Measurements from ENCODE around the gene MRPS11. TPM values are rescaled to one million over a fixed set of nuclear protein-coding genes. Genes with fewer than 3 reads are reported as not detected.

MRPS11 gene
- total and polyA plus RNA-seq, 2 experiments from 2014 or later = 28.5 to 67.8 TPM

GRCh38 chr15:88454867-88455810 is 12.4 kb upstream of the MRPS11 start:
- H3K4me1 ChIP-seq (ENCODE audit: insufficient read depth) = no peaks in the 10 kb centered on the region
- H3K9me3 ChIP-seq (ENCODE audit: low read depth) = no peaks in the 10 kb centered on the region
- no peaks in the 10 kb centered on the region for H3K27me3 ChIP-seq
- WGBS (ENCODE audit: low lambda C conversion rate, missing lambda C conversion rate) = 30% methylated on average over 9 of the region's 9 CpGs
- H3K27ac ChIP-seq = no peak overlapping the region
- TF ChIP-seq EZH2 (IDR thresholded peaks at IDR 0.05; ENCODE audit: borderline replicate concordance) = no peak
- TF ChIP-seq CTCF (IDR thresholded peaks at IDR 0.05; ENCODE audit: poor library complexity) = peak; percentile 84
- TF ChIP-seq EZH2phosphoT487 (IDR thresholded peaks at IDR 0.05; ENCODE audit: low read depth, severe bottlenecking, unreplicated experiment) = no peak
- no peaks in the 10 kb centered on the region for H4K20me1 ChIP-seq (ENCODE audit: insufficient read depth, poor library complexity, severe bottlenecking)
- peak; percentile 93 for DNase-seq (ENCODE audit: low spot score)
- H3K4me3 ChIP-seq = no peak overlapping the region
- H3K4me2 ChIP-seq = no peak overlapping the region
- H2AFZ ChIP-seq = no peak overlapping the region
- no peaks in the 10 kb centered on the region for H3K36me3 ChIP-seq (replicated peaks; ENCODE audit: insufficient read depth, low read depth)
- no peaks in the 10 kb centered on the region for H3K79me2 ChIP-seq
- H3K9me2 ChIP-seq (replicated peaks; ENCODE audit: insufficient read depth) = no peaks in the 10 kb centered on the region

GRCh38 chr15:88456733-88457132 is 10.8 kb upstream of the MRPS11 start:
- DNase-seq (ENCODE audit: low spot score) = no peak
- TF ChIP-seq EZH2 (IDR thresholded peaks at IDR 0.05; ENCODE audit: borderline replicate concordance) (no peak), EZH2phosphoT487 (IDR thresholded peaks at IDR 0.05; ENCODE audit: low read depth, severe bottlenecking, unreplicated experiment) (no peak), CTCF (IDR thresholded peaks at IDR 0.05; ENCODE audit: poor library complexity) (no peak)
- no peaks in the 10 kb centered on the region for H3K79me2 ChIP-seq
- no peaks in the 10 kb centered on the region for H4K20me1 ChIP-seq (ENCODE audit: insufficient read depth, poor library complexity, severe bottlenecking)
- H3K9me3 ChIP-seq (ENCODE audit: low read depth) = no peaks in the 10 kb centered on the region
- H3K36me3 ChIP-seq (replicated peaks; ENCODE audit: insufficient read depth, low read depth) = no peaks in the 10 kb centered on the region
- no peaks in the 10 kb centered on the region for H3K9me2 ChIP-seq (replicated peaks; ENCODE audit: insufficient read depth)
- WGBS (ENCODE audit: low lambda C conversion rate, missing lambda C conversion rate) = 89% methylated on average over 3 of the region's 3 CpGs
- H3K4me1 ChIP-seq (ENCODE audit: insufficient read depth) = no peaks in the 10 kb centered on the region
- no peak overlapping the region for H3K4me2 ChIP-seq
- no peak overlapping the region for H3K27ac ChIP-seq
- no peak overlapping the region for H2AFZ ChIP-seq
- no peaks in the 10 kb centered on the region for H3K27me3 ChIP-seq
- H3K4me3 ChIP-seq = no peak overlapping the region

- 86% methylated on average over 2 of the region's 2 CpGs for WGBS (ENCODE audit: low lambda C conversion rate, missing lambda C conversion rate)
Observed at GRCh38 chr15:88463870-88464532, 3.5 kb upstream of the MRPS11 start.

More at GRCh38 chr15:88463870-88464532, 3.5 kb upstream of the MRPS11 start:
- DNase-seq (ENCODE audit: low spot score) = no peak
- peaks cover 25% of the 10 kb centered on the region for H3K79me2 ChIP-seq
- H3K4me2 ChIP-seq = no peak overlapping the region
- H2AFZ ChIP-seq = no peak overlapping the region
- H3K27ac ChIP-seq = no peak overlapping the region
- no peaks in the 10 kb centered on the region for H3K36me3 ChIP-seq (replicated peaks; ENCODE audit: insufficient read depth, low read depth)
- H3K4me3 ChIP-seq = no peak overlapping the region
- TF ChIP-seq EZH2phosphoT487 (IDR thresholded peaks at IDR 0.05; ENCODE audit: low read depth, severe bottlenecking, unreplicated experiment) (no peak), EZH2 (IDR thresholded peaks at IDR 0.05; ENCODE audit: borderline replicate concordance) (no peak), CTCF (IDR thresholded peaks at IDR 0.05; ENCODE audit: poor library complexity) (no peak)
- H4K20me1 ChIP-seq (ENCODE audit: insufficient read depth, poor library complexity, severe bottlenecking) = no peaks in the 10 kb centered on the region
- no peaks in the 10 kb centered on the region for H3K9me3 ChIP-seq (ENCODE audit: low read depth)
- peaks cover 14% of the 10 kb centered on the region for H3K4me1 ChIP-seq (ENCODE audit: insufficient read depth)
- no peaks in the 10 kb centered on the region for H3K27me3 ChIP-seq
- H3K9me2 ChIP-seq (replicated peaks; ENCODE audit: insufficient read depth) = no peaks in the 10 kb centered on the region
